Stimulated activated CD4-positive, alpha-beta T cell treated with anti-CD3 and anti-CD28 coated beads, Interleukin-15, amount 100 ng/mL, for 24 hours (primary cell): ENCODE results near the gene NFIC.
A peak's percentile ranks its signal among the peaks of the same experiment; 100 is the strongest.
"Not testable (repeated sequence)": the region's sequence is repeated elsewhere in the genome, so short reads cannot be mapped to it uniquely, and the experiment has no call there.

ENCODE experiments used
- DNase-seq: peaks from one replicate; pipeline ENCODE4 v3.0.0-alpha.2; 2020

The NFIC gene

DNA sequence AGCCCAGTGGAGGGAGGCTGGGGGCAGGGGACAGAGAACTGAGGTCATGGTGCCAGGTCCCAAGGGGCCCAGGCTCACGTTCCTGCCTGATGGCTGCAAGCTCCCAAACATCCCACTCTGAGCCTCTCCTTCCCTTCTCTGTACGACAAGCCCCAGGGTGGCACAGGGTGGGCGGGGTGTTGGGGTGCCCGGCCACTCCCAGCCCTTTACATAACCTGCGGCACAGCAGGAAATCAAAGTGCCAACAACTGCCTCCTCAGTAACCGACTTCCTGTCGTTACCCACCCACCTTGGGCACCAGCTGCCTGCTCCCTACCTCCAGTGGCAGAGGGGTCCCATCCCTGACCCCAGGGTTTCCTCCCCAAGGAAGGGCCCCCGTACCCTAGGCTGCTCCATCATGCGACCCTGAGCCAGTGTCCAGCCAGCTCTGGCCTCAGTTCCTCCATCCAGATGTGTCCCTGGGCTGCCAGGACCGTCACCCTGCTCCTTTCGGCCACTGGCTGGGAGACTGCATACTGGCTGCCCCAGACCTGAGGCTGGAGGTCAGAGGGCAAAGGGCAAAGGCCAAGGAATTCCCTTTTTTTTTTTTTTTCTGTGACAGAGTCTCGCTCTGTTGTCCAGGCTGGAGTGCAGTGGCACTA, 27.7 kb upstream of the NFIC start:
- peak; percentile 53 for DNase-seq

DNA sequence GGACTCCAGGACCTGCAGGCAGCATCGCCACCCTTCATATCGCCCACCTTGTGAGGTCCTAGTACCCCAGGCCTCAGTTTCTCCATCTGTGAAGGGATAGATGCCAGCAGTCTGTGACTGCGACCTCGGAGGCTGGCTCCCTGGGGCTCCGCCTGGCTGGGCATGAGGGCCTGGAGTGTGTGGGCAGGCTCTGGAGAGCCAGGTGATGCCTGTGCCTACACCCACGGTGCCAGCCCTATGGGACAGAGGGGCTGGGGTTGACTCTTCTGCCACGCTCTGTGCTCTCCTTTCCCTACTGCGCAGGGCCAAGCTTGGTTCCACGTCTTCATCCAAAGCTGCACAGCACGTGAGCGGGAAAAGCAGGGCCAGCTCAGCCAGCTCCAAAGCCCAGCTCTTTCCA, 26.0 kb upstream of the NFIC start:
- no peak for DNase-seq

GRCh38 chr19:3342246-3342645, 24.1 kb upstream of the NFIC start:
- DNase-seq = no peak

GRCh38 chr19:3342962-3343361, 23.4 kb upstream of the NFIC start:
- not testable (repeated sequence) for DNase-seq

- peak; percentile 67 for DNase-seq
Measured at GRCh38 chr19:3343619-3344502, 22.5 kb upstream of the NFIC start.

DNA sequence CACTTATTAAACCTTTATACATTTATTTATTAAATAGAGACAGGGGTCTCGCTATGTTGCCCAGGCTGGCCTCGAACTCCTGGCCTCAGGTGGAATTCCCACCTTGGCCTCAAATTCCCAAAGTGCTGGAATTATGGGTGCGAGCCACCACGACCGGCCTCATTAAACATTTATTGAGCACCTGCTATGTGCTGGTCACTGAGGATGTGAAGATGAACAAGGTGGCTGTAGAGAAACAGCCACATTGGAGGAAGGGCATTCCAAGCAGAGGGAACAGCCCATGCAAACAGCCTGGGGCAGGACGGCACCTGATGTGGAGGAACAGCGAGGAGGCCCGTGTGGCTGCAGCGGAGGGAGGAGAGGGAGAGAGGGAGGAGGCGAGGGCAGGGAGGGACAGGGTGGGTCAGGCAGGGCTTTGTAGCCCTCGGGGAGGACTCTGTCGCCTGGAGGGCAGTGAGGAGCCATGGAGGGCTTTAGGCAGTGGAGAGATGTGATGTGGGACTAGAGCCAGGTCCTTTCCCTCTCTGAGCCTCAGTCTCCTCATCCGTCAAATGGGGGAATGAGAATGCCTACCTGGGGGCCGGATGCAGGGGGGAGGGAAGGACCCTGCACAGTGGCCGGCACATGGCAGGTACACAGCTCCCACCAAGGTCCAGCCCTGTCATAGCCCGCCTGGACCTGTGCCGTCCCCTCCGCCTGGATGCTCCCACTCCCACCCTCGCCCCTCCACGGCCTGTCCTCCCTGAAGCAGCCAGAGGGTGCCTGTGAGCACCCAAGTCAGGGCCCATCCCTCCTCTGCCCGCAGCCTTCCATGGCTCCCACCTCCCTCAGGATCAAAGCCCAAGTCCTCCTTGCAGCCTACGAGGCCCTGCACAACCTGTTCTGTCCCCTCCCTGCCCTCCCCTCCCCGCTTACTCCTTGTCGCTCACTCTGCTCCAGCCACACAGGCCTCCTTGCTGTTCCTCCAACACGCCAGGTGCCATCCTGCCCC, 21.5 kb upstream of the NFIC start:
- DNase-seq = no peak

GRCh38 chr19:3345850-3346460, 20.4 kb upstream of the NFIC start:
- no peak for DNase-seq

GRCh38 chr19:3346677-3347353, 19.6 kb upstream of the NFIC start:
- no peak for DNase-seq

GRCh38 chr19:3348042-3348441, 18.3 kb upstream of the NFIC start:
- DNase-seq = no peak

DNA sequence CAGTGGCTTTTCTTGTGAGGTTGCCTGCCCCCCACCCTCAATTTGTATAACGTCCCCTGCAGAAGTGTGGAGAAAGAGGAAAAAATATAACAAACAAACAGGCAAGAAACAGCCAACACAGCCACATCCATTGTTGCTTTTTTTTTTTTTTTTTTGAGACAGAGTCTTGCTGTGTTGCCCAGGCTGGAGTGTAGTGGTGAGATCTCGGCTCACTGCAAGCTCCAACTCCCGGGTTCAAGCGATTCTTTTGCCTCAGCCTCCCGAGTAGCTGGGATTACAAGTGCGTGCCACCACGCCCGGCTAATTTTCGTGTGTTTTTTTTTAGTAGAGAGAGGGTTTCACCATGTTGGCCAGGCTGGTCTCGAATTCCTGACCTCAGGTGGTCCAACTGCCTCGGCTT, 17.9 kb upstream of the NFIC start:
- DNase-seq = not testable (repeated sequence)

DNA sequence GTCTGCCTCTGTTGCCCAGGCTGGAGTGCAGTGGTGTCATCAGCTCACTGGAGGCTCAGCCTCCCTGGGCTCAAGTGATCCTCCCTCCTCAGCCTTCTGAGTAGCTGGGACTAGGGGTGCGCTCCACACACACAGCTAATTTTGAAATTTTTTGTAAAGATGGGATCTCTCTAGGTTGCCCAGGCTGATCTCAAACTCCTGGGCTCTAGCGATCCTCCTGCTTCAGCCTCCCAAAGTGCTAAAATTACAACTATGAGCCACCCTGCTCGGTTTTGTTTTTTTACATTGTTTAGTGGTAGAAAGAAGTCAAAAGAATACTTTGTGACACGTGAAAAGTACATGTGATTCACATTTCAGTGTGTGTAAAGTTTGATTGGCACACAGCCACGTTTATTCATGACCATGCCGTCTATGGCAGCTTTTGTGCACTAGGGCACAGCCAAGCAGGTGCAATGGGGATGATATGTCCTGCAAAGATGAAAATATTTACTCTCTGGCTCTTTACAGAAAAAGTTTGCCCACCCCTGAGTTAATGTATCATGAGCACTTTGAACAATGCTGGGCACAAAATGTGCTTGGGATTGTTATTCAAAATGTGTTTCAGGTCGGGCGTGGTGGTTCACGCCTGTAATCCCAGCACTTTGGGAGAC, 16.2 kb upstream of the NFIC start:
- DNase-seq = no peak

- DNase-seq = no peak
Measured at GRCh38 chr19:3351702-3352447, 14.5 kb upstream of the NFIC start.

DNA sequence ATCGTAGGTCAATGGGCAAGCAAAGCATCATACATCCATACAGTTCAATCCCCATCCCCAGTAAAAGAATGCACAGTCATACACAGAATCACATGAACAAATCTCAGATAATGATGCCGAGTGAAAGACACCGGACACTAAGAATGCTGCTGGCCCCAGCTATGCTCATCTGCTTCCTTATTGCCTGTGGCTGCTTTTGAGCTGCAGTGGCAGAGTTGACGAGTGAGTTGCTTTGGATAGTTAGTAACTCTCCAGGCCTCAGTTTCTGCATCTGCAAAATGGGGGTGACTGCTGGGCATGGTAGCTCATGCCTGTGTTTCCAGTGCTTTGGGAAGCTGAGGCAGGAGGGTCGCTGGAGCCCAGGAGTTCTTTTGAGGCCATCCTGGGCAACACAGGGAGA, 12.9 kb upstream of the NFIC start:
- DNase-seq = no peak

- no peak for DNase-seq
Measured at GRCh38 chr19:3356805-3357204, 9.6 kb upstream of the NFIC start.

GRCh38 chr19:3357271-3357991, 9.0 kb upstream of the NFIC start:
- DNase-seq = peak; percentile 18

DNA sequence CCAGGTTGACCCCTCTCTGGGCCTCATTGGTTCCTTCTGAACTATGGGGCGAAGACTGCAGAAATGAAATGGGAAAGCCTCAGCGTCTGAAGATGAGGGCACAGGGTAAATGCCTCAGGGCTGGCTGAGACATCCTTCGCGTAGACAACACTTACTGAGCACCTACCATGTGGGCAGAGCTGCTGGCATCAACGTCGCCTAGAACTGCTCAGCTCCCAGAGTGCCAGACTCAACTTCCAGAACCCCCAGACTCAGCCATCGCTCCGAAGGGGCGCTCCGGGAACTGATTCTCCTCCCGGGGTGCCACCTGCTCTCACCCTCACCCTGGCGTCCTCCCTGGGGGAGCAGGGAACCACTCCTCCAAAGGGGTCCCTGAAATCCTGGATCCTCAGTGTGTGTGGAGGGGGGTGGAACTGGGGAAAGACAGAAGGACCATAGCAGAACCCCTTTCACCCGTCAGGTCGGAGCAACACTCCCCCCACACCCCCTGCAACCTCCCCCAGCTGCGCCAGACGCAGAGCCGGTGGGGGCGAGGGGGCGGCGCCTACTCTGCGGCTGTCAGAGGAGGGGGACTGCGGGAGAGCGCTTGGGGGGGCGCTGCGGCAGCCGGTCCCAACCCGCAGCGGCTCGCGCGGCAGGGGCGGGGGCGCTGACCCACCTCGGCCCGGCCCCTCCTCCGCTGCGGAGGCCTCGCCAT, 8.2 kb upstream of the NFIC start:
- DNase-seq = peak; percentile 12

GRCh38 chr19:3358689-3359014, 7.7 kb upstream of the NFIC start:
- no peak for DNase-seq

DNA sequence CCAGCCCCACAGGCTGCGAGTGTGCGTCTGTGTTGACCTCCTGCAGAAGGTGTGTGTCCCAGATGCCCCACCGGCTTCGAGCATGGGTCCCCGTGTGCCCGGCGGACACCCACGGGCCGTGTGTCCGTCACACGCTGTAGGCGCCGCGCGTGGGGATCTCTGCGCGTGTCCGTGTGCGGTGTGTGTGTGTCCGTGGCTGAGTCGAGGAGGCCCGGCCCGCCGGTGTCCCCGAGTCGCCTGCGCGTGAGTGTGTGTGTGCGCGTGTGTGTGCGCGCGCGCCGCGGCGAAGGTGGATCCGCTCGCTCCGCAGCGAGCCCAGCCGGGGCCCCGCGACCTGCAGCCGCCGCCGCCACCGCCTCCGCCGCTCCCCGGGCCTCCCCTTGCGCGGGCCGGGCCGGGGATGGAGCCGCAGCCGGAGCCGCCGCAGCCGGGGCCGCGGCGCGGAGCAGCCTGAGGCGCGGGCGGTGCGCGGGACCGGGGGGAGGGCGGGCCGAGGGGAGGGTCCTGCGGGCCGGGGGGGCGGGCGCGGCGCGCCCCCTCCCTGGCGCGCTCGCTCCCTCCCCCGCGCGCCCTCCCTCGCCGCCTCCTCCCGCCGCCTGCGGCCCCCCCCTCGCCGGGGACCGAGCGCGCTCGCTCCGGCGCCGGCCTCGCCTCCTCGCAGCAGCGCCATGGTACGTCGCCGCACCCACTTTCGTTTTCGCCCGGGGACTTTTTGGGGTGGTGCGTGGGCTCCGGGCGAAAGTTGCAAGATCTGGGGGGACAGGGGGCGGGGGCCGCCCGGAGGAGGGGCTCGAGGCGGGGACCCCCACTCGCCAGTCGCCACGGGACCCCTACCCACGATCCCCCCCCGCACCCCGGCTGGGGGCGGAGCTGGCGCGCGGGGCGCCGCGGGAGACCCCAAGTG, 7.1 kb upstream of the NFIC start:
- DNase-seq = peak; percentile 76
